GM23338 (cell line): Measurements from ENCODE around the gene FGA. TPM values are rescaled to one million over a fixed set of nuclear protein-coding genes. Genes with fewer than 3 reads are reported as not detected.
A peak's percentile ranks its signal among the peaks of the same experiment; 100 is the strongest.
"Not testable (repeated sequence)": the region's sequence is repeated elsewhere in the genome, so short reads cannot be mapped to it uniquely, and the experiment has no call there.

Experiments
- ATAC-seq: fragments of 200-7000 bp; cut with Tn5 transposase; 3 replicates; pipeline ENCODE4 v1.9.1; 2020
- DNase-seq: peaks from one replicate; pipeline ENCODE4 v3.0.0-alpha.2; 2015; ENCODE audit warnings: low spot score
- H2AFZ ChIP-seq: fragments of 200-600 bp; sonication (generic); 2 replicates; pipeline ENCODE4 v1.8.0; 2016; ENCODE audit warnings: antibody characterized with exemption, mild to moderate bottlenecking, moderate library complexity
- H3F3A ChIP-seq: fragments of 200-600 bp; sonication (generic); replicated peaks from 2 replicates; pipeline ENCODE4 v1.8.0; 2017; ENCODE audit warnings: antibody characterized with exemption, mixed run types, low read depth
- H3K27ac ChIP-seq: fragments of 200-600 bp; sonication (generic); 2 replicates; pipeline ENCODE4 v1.6.1; 2016; ENCODE audit warnings: low read depth
- H3K27me3 ChIP-seq: fragments of 200-600 bp; sonication (generic); 2 replicates; pipeline ENCODE4 v1.8.0; 2016; ENCODE audit warnings: mild to moderate bottlenecking, mixed run types, moderate library complexity; ENCODE audit not compliant: insufficient read depth
- H3K36me3 ChIP-seq: fragments of 200-600 bp; sonication (generic); 2 replicates; pipeline ENCODE4 v1.8.0; 2016; ENCODE audit warnings: mild to moderate bottlenecking; ENCODE audit not compliant: insufficient read depth
- H3K4me1 ChIP-seq: fragments of 200-600 bp; sonication (generic); 2 replicates; pipeline ENCODE4 v1.8.0; 2016; ENCODE audit warnings: mild to moderate bottlenecking, moderate library complexity; ENCODE audit not compliant: insufficient read depth
- H3K4me2 ChIP-seq: fragments of 200-600 bp; sonication (generic); 2 replicates; pipeline ENCODE4 v1.7.1; 2017; ENCODE audit warnings: mixed run types
- H3K4me3 ChIP-seq: fragments of 200-600 bp; sonication (generic); 2 replicates; pipeline ENCODE4 v1.6.1; 2016; ENCODE audit warnings: mixed run types
- H3K79me2 ChIP-seq: fragments of 200-600 bp; sonication (generic); replicated peaks from 2 replicates; pipeline ENCODE4 v1.8.0; 2017; ENCODE audit warnings: mild to moderate bottlenecking; ENCODE audit not compliant: insufficient read depth
- H3K9me2 ChIP-seq: fragments of 200-600 bp; sonication (generic); 2 replicates; pipeline ENCODE4 v1.8.0; 2017; ENCODE audit not compliant: insufficient read depth
- H4K20me1 ChIP-seq: fragments of 200-600 bp; sonication (generic); replicated peaks from 2 replicates; pipeline ENCODE4 v1.8.0; 2017; ENCODE audit warnings: mild to moderate bottlenecking; ENCODE audit not compliant: insufficient read depth
- H3K27ac Mint-ChIP-seq: 2 replicates; pipeline ENCODE4 v1.8.0; 2020; ENCODE audit warnings: inconsistent platforms, mild to moderate bottlenecking, moderate library complexity, mixed read lengths
- H3K27me3 Mint-ChIP-seq: 3 replicates; pipeline ENCODE4 v1.8.0; 2022; ENCODE audit warnings: low read depth, mild to moderate bottlenecking, moderate library complexity, mixed read lengths, inconsistent platforms; ENCODE audit not compliant: insufficient read depth, poor library complexity
- H3K36me3 Mint-ChIP-seq: 3 replicates; pipeline ENCODE4 v1.8.0; 2021; ENCODE audit warnings: low read depth, mild to moderate bottlenecking, inconsistent platforms, moderate library complexity, mixed read lengths
- H3K4me1 Mint-ChIP-seq: 3 replicates; pipeline ENCODE4 v1.8.0; 2020; ENCODE audit warnings: mild to moderate bottlenecking, inconsistent platforms, mixed read lengths
- H3K4me3 Mint-ChIP-seq: 3 replicates; pipeline ENCODE4 v1.8.0; 2021; ENCODE audit warnings: moderate library complexity, mild to moderate bottlenecking, inconsistent platforms, mixed read lengths
- H3K9me3 Mint-ChIP-seq: 3 replicates; pipeline ENCODE4 v1.8.0; 2020; ENCODE audit warnings: moderate library complexity, mild to moderate bottlenecking, inconsistent platforms, mixed read lengths
- CREB1 ChIP-seq: fragments of 250-450 bp; sonication (Bioruptor Pico); IDR thresholded peaks from 2 replicates; pipeline ENCODE4 v1.5.0; 2020; ENCODE audit warnings: low read depth, mild to moderate bottlenecking, moderate library complexity
- CTCF ChIP-seq, 2 experiments: fragments of 200-600 bp in 1 of 2; sonication (generic) in 1 of 2; conservative IDR thresholded peaks; 2 replicates each; pipeline versions ENCODE4 v1.5.1 to v1.6.1; 2016 to 2017; ENCODE audit warnings: antibody characterized with exemption in 2 of 2, low read depth in 2 of 2, mild to moderate bottlenecking in 2 of 2, moderate library complexity in 1 of 2
- EZH2 ChIP-seq: fragments of 200-600 bp; sonication (generic); IDR thresholded peaks from one replicate; pipeline ENCODE4 v1.8.0; 2017; ENCODE audit warnings: antibody characterized with exemption, mild to moderate bottlenecking, low read depth; ENCODE audit not compliant: unreplicated experiment
- EZH2phosphoT487 ChIP-seq: fragments of 200-600 bp; sonication (generic); IDR thresholded peaks from one replicate; pipeline ENCODE4 v1.8.1; 2018; ENCODE audit warnings: antibody characterized with exemption; ENCODE audit not compliant: unreplicated experiment
- JUNB ChIP-seq: IDR thresholded peaks from one replicate; pipeline ENCODE4 v1.6.1; 2016; ENCODE audit warnings: antibody characterized with exemption; ENCODE audit not compliant: unreplicated experiment
- polyA plus RNA-seq: library from polyadenylated mRNA; unstranded; fragments of >200 nt; fragmentation: Nextera tagmentation; extraction: Ambion mirVana; gene quantifications from 2 replicates; pipeline ENCODE4 v1.2.1, GENCODE V29; 2016
- total RNA-seq: library from RNA; depleted of rRNA; stranded (reverse); fragments of >200 nt; shearing (Covaris generic); gene quantifications from 2 replicates; pipeline ENCODE4 v1.2.3, GENCODE V29; 2014
- TF ChIP-seq, protein P1 (sequence below): IDR thresholded peaks from 2 replicates; pipeline ENCODE4 v1.6.1; 2016; ENCODE audit warnings: antibody characterized with exemption

Gene FGA
- total and polyA plus RNA-seq, 2 experiments from 2014 or later = not detected

- H3F3A ChIP-seq, H3K27ac ChIP-seq, H3K36me3 ChIP-seq, H3K36me3 Mint-ChIP-seq, H3K27me3 Mint-ChIP-seq, H3K4me2 ChIP-seq, H3K27me3 ChIP-seq, H3K27ac Mint-ChIP-seq, H3K4me1 ChIP-seq, H3K4me3 ChIP-seq, H3K79me2 ChIP-seq, H3K4me3 Mint-ChIP-seq, H3K4me1 Mint-ChIP-seq, H4K20me1 ChIP-seq, H3K9me3 Mint-ChIP-seq, DNase-seq, ATAC-seq, H3K9me2 ChIP-seq: not testable (repeated sequence)
- peak overlapping the region; percentile 70; the same call in 1 of the 2 replicates for H2AFZ ChIP-seq
Observed at GRCh38 chr4:154597281-154597680, 6.7 kb upstream of the FGA start.

DNA sequence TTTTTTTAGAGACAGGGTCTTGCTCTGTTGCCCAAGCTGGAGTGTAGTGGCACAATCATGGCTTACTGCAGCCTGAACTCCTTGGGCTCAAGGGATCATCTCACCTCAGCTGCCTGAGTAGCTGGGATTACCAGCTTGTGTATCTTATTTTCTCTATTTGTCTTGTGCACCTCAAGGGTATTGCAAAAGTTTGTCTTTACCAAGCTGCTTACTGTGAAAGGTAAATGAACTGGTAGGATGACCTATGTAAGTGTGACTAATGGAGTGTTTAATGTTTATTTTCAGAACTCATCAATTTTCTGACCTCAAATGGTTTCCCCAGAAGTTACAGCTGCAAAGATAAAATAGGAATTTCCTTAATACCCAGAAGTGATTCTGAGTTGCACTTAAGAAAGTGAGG, 5.3 kb upstream of the FGA start:
- Histone ChIP-seq H3K27me3 (no peaks in the 10 kb centered on the region), H3K4me3 (no peak overlapping the region), H3K79me2 (no peaks in the 10 kb centered on the region), H3K27ac (no peak overlapping the region), H2AFZ (no peak overlapping the region), H3K4me1 (no peaks in the 10 kb centered on the region), H4K20me1 (no peaks in the 10 kb centered on the region), H3K36me3 (no peaks in the 10 kb centered on the region), H3K4me2 (no peak overlapping the region), H3K9me2 (no peaks in the 10 kb centered on the region), H3F3A (no peaks in the 10 kb centered on the region)
- Mint-ChIP-seq H3K36me3 (no peaks in the 10 kb centered on the region), H3K9me3 (no peaks in the 10 kb centered on the region), H3K27me3 (peaks cover 2% of the 10 kb centered on the region), H3K27ac (no peak overlapping the region), H3K4me1 (peaks cover under 1% of the 10 kb centered on the region; the same call in 1 of the 3 replicates), H3K4me3 (no peak overlapping the region)
- no peak for DNase-seq
- ATAC-seq = no peak
- TF ChIP-seq, protein P1, sequence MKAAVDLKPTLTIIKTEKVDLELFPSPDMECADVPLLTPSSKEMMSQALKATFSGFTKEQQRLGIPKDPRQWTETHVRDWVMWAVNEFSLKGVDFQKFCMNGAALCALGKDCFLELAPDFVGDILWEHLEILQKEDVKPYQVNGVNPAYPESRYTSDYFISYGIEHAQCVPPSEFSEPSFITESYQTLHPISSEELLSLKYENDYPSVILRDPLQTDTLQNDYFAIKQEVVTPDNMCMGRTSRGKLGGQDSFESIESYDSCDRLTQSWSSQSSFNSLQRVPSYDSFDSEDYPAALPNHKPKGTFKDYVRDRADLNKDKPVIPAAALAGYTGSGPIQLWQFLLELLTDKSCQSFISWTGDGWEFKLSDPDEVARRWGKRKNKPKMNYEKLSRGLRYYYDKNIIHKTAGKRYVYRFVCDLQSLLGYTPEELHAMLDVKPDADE = no peak

DNA sequence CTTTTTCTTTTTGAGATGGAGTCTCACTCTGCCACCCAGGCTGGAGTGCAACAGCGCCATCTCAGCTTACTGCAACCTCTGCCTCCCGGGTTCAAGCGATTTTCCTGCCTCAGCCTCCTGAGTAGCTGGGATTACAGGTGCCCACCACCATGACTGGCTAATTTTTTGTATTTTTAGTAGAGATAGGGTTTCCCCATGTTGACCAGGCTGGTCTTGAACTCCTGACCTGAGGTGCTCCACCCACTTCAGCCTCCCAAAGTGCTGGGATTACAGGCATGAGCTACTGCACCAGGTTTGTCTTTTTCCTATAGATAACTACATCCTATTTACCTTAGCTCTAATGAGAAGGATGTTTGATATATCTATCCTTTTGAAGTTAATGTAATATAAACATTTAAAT, 3.8 kb upstream of the FGA start:
- H3K9me3 Mint-ChIP-seq, H3K4me3 ChIP-seq, H3K4me2 ChIP-seq, H3F3A ChIP-seq, H3K4me1 Mint-ChIP-seq, H3K79me2 ChIP-seq, H3K9me2 ChIP-seq, H3K27me3 Mint-ChIP-seq, H3K4me3 Mint-ChIP-seq, H3K4me1 ChIP-seq, H4K20me1 ChIP-seq, H3K27ac Mint-ChIP-seq, DNase-seq, H3K36me3 Mint-ChIP-seq, H3K27ac ChIP-seq, H3K27me3 ChIP-seq, ATAC-seq, H2AFZ ChIP-seq, H3K36me3 ChIP-seq: not testable (repeated sequence)
- peak; percentile 31; a peak in 3 of 4 replicates for TF ChIP-seq CTCF (conservative IDR thresholded peaks at IDR 0.05; ENCODE audit: low read depth in 2 of 2)

DNA sequence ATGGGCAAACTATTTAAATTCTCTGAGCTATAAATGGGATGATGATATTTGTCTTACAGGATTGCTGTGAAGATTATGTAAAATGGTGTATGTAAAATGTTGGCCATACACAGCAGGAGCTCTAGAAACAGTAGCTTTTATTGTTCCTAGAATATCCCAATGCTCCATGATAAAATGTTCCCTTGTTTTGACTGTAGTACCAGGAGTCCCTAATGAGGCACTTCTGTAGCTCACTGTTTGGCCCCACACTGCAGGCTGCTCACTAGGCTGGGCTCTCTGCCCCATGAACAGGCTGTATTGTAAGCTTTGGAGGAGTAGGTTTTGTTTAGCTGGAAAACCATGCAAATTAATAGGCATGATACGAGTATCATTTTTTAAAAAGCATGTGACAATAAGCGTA, 3.3 kb upstream of the FGA start:
- H3K27ac ChIP-seq = no peak overlapping the region
- H2AFZ ChIP-seq = no peak overlapping the region
- DNase-seq (no peak), ATAC-seq (no peak)
- no peak overlapping the region for H3K4me2 ChIP-seq
- Mint-ChIP-seq H3K9me3 (no peaks in the 10 kb centered on the region), H3K27ac (no peak overlapping the region), H3K4me1 (peaks cover 8% of the 10 kb centered on the region), H3K27me3 (no peaks in the 10 kb centered on the region), H3K36me3 (no peaks in the 10 kb centered on the region), H3K4me3 (no peak overlapping the region)
- H3K9me2 ChIP-seq = no peaks in the 10 kb centered on the region
- no peaks in the 10 kb centered on the region for H3F3A ChIP-seq
- H3K4me3 ChIP-seq = no peak overlapping the region
- no peaks in the 10 kb centered on the region for H3K36me3 ChIP-seq
- H3K79me2 ChIP-seq = no peaks in the 10 kb centered on the region
- no peaks in the 10 kb centered on the region for H3K4me1 ChIP-seq
- no peaks in the 10 kb centered on the region for H4K20me1 ChIP-seq
- no peaks in the 10 kb centered on the region for H3K27me3 ChIP-seq
- TF ChIP-seq EZH2phosphoT487 = no peak
- TF ChIP-seq JUNB = no peak
- TF ChIP-seq CREB1 = no peak
- TF ChIP-seq EZH2 = no peak
- TF ChIP-seq CTCF (conservative IDR thresholded peaks at IDR 0.05; ENCODE audit: low read depth in 2 of 2) = no peak
